ENCODE measurements around the gene STON1. TPM values are rescaled to one million over a fixed set of nuclear protein-coding genes. Genes with fewer than 3 reads are reported as not detected.
"Not testable (repeated sequence)": the region's sequence is repeated elsewhere in the genome, so short reads cannot be mapped to it uniquely, and the experiment has no call there.

The STON1 gene
- total RNA-seq, 6 experiments from 2014 or later = 1.1 to 4.3 (median 1.6) TPM

- Histone ChIP-seq H3K27me3 (no peaks in the 10 kb centered on the region), H3K36me3 (no peaks in the 10 kb centered on the region), H3K27ac (no peak overlapping the region), H3K4me3 (no peak overlapping the region), H3K4me1 (no peaks in the 10 kb centered on the region), H3K9me3 (no peaks in the 10 kb centered on the region)
- WGBS (ENCODE audit: insufficient coverage, low coverage, low lambda C conversion rate, missing lambda C conversion rate) = 73% methylated on average over 1 of the region's 1 CpG
- DNase-seq (no peak), ATAC-seq (no peak)
- TF ChIP-seq POLR2A (IDR thresholded peaks at IDR 0.05) = no peak
- intact Hi-C loops (cut with DNase I) = no loop called here
Observed at GRCh38 chr2:48543895-48544294, 13.9 kb downstream of the STON1 start.

- 93% methylated on average over 3 of the region's 10 CpGs for WGBS (ENCODE audit: insufficient coverage, low coverage, low lambda C conversion rate, missing lambda C conversion rate)
- no peak overlapping the region for H3K27ac ChIP-seq
- no peaks in the 10 kb centered on the region for H3K4me1 ChIP-seq
- intact Hi-C loops (cut with DNase I) = no loop called here
- H3K4me3 ChIP-seq = no peak overlapping the region
- H3K9me3 ChIP-seq = no peaks in the 10 kb centered on the region
- no peak for ATAC-seq
- H3K36me3 ChIP-seq = no peaks in the 10 kb centered on the region
- TF ChIP-seq POLR2A (IDR thresholded peaks at IDR 0.05) (no peak), CTCF (IDR thresholded peaks at IDR 0.05) (no peak)
- H3K27me3 ChIP-seq = no peaks in the 10 kb centered on the region
- no peak for DNase-seq
Observed at GRCh38 chr2:48545244-48545643, 15.3 kb downstream of the STON1 start.

DNA sequence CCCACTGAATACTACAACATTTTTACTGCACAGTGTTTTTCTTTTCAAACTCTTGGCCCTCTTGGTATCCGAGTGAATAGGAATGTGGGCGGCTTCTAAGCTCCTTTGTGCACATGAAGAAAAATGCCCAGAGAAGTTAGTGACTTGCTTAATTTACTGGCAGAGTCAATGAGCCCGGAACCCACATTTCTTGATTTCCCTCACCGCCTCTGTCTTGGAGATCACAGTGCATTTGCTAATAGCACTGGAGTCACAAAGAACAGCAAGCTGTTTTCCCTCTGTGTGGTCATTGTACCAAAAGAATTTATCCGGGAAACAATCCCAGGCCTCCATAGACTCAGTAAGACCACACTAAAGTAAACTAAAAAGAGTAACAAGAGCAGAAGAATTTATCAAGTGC, 18.9 kb downstream of the STON1 start:
- intact Hi-C loops (cut with DNase I) = no loop called here
- WGBS (ENCODE audit: insufficient coverage, low coverage, low lambda C conversion rate, missing lambda C conversion rate) = 72% methylated on average over 5 of the region's 5 CpGs
- no peak overlapping the region for H3K4me3 ChIP-seq
- ATAC-seq (no peak), DNase-seq (no peak)
- no peaks in the 10 kb centered on the region for H3K27me3 ChIP-seq
- H3K27ac ChIP-seq = no peak overlapping the region
- H3K4me1 ChIP-seq = no peaks in the 10 kb centered on the region
- TF ChIP-seq POLR2A (IDR thresholded peaks at IDR 0.05) (no peak), CTCF (IDR thresholded peaks at IDR 0.05) (no peak)
- H3K36me3 ChIP-seq = no peaks in the 10 kb centered on the region
- no peaks in the 10 kb centered on the region for H3K9me3 ChIP-seq

GRCh38 chr2:48549972-48550371, 20.0 kb downstream of the STON1 start:
- 100% methylated on average over 2 of the region's 3 CpGs for WGBS (ENCODE audit: insufficient coverage, low coverage, low lambda C conversion rate, missing lambda C conversion rate)
- Histone ChIP-seq H3K4me1 (no peaks in the 10 kb centered on the region), H3K4me3 (no peak overlapping the region), H3K27ac (no peak overlapping the region), H3K36me3 (no peaks in the 10 kb centered on the region), H3K9me3 (no peaks in the 10 kb centered on the region), H3K27me3 (no peaks in the 10 kb centered on the region)
- ATAC-seq = no peak
- TF ChIP-seq CTCF (IDR thresholded peaks at IDR 0.05) (no peak), POLR2A (IDR thresholded peaks at IDR 0.05) (no peak)
- intact Hi-C loops (cut with DNase I) = no loop called here
- no peak for DNase-seq

DNA sequence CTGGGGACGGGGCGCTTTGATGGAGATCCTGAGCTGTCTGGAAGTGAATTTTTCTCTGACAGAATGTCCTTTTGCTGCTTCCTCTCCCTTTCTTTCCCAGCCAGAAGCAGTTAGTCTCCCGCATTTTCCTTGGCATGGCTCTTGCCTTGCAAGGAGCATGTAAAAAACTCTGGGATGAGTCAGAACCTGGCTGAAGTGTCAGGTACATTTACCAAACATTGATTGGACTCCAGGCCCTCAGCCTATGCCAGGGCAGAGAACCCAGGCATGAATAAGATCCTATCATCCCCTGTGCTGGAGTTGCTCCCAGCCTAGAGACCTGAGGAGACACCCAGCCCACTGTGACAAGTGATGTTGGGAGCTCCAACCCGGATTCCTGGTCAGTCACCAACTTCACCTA, 21.6 kb downstream of the STON1 start:
- Histone ChIP-seq H3K27ac (no peak overlapping the region), H3K4me3 (no peak overlapping the region), H3K4me1 (no peaks in the 10 kb centered on the region), H3K9me3 (no peaks in the 10 kb centered on the region), H3K27me3 (no peaks in the 10 kb centered on the region), H3K36me3 (no peaks in the 10 kb centered on the region)
- ATAC-seq (no peak), DNase-seq (no peak)
- no peak for TF ChIP-seq POLR2A (IDR thresholded peaks at IDR 0.05)
- no peak for TF ChIP-seq CTCF (IDR thresholded peaks at IDR 0.05)
- intact Hi-C loops (cut with DNase I) = no loop called here
- 86% methylated on average over 1 of the region's 4 CpGs for WGBS (ENCODE audit: insufficient coverage, low coverage, low lambda C conversion rate, missing lambda C conversion rate)

- H3K4me1 ChIP-seq; ATAC-seq; H3K36me3 ChIP-seq; H3K9me3 ChIP-seq; H3K27ac ChIP-seq; intact Hi-C loops (cut with DNase I); H3K4me3 ChIP-seq; DNase-seq; H3K27me3 ChIP-seq: not testable (repeated sequence)
- 89% methylated on average over 7 of the region's 21 CpGs for WGBS (ENCODE audit: insufficient coverage, low coverage, low lambda C conversion rate, missing lambda C conversion rate)
Observed at GRCh38 chr2:48555071-48555470, 25.1 kb downstream of the STON1 start.

All from right lobe of liver (tissue), 6 donors.